ENCODE measurements around the gene EFNA5.

EFNA5 gene

GRCh38 chr5:107567901-107568671 is 102.7 kb downstream of the EFNA5 start:
- DNase-seq, result no peak

- DNase-seq, result no peak
Observed at GRCh38 chr5:107566986-107567385, 103.8 kb downstream of the EFNA5 start.

- DNase-seq, result no peak
Observed at GRCh38 chr5:107565791-107566767, 104.7 kb downstream of the EFNA5 start.

- DNase-seq, result peak; percentile 30
Observed at GRCh38 chr5:107564931-107565372, 105.8 kb downstream of the EFNA5 start.

- DNase-seq, result no peak
Observed at GRCh38 chr5:107563959-107564544, 106.7 kb downstream of the EFNA5 start.

- no peak for DNase-seq
Observed at GRCh38 chr5:107560377-107560776, 110.4 kb downstream of the EFNA5 start.

- DNase-seq, result no peak
Observed at GRCh38 chr5:107558823-107559375, 111.8 kb downstream of the EFNA5 start.

- peak; percentile 93 for DNase-seq
Observed at GRCh38 chr5:107557051-107557658, 113.6 kb downstream of the EFNA5 start.

- no peak for DNase-seq
Observed at GRCh38 chr5:107556575-107556974, 114.2 kb downstream of the EFNA5 start.

GRCh38 chr5:107555425-107556090 is 115.2 kb downstream of the EFNA5 start:
- DNase-seq, result peak; percentile 85

GRCh38 chr5:107554776-107555424 is 115.8 kb downstream of the EFNA5 start:
- no peak for DNase-seq

GRCh38 chr5:107553117-107553555 is 117.6 kb downstream of the EFNA5 start:
- peak; percentile 85 for DNase-seq

- DNase-seq, result no peak
Observed at GRCh38 chr5:107551088-107551487, 119.6 kb downstream of the EFNA5 start.

- DNase-seq, result no peak
Observed at GRCh38 chr5:107549567-107549966, 121.2 kb downstream of the EFNA5 start.

- DNase-seq, result no peak
Observed at GRCh38 chr5:107548477-107548876, 122.3 kb downstream of the EFNA5 start.

GRCh38 chr5:107546719-107547118 is 124.0 kb downstream of the EFNA5 start:
- no peak for DNase-seq

GRCh38 chr5:107545486-107545885 is 125.3 kb downstream of the EFNA5 start:
- DNase-seq, result no peak

- no peak for DNase-seq
Observed at GRCh38 chr5:107544967-107545366, 125.8 kb downstream of the EFNA5 start.

- DNase-seq, result no peak
Observed at GRCh38 chr5:107544476-107544875, 126.3 kb downstream of the EFNA5 start.

- no peak for DNase-seq
Observed at GRCh38 chr5:107543868-107544267, 126.9 kb downstream of the EFNA5 start.

- DNase-seq, result peak; percentile 55
Observed at GRCh38 chr5:107542831-107543231, 127.9 kb downstream of the EFNA5 start.
